HG03457 (cell line): ENCODE measurements around the gene CABP1.
"Not testable (repeated sequence)": the region's sequence is repeated elsewhere in the genome, so short reads cannot be mapped to it uniquely, and the experiment has no call there.

Experiments
- ATAC-seq: cut with Tn5 transposase; IDR thresholded peaks from one replicate; pipeline ENCODE4 v1.9.1; 2021; ENCODE audit warnings: moderate number of reproducible peaks; ENCODE audit not compliant: unreplicated experiment

CABP1 gene

GRCh38 chr12:120666571-120667390 lies 26.4 kb downstream of the CABP1 start:
- no peak for ATAC-seq

GRCh38 chr12:120668091-120668867 lies 27.9 kb downstream of the CABP1 start:
- ATAC-seq, result no peak

DNA sequence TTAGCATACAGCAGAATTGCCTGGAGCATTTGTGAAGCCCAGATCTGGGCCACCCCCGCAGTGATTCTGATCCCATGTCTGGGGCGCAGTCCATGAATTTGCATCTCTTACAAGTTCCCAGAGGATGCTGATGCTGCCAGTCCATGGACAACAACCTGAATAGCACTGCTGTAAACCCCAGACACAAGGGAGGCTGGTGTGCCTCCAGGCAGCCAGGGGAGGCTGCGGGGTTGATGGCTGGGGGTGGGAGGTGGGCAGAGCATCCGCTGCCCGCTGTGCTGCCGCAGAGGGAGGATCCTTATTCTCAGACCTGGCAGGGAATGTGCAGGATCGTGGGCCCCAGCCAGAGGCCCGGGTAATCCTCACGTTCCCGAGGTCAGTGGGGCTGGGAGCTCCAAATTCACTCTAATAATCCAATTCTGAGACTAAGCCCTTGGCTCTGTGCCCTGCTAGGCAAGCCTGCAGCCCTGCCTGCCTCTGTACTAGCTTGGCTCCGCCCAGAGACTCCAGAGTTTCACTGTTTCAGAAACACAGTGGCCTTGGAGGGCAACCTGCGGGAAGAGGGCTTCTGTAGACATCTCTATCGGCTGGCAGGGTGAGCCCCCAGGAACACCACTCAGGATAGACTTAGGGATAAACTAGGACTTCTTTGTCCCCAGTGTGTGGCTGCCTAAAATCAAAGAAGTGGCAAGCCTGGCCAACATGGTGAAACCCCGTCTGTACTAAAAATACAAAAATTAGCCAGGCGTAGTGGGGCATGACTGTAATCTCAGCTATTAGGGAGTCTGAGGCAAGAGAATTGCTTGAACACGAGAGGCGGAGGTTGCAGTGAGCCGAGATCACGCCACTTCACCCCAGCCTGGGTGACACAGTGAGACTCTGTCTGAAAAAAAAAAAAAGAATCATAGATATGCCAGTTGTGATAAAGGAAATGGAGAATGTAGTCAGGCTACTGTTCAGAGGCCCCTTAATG lies 28.7 kb downstream of the CABP1 start:
- peak; percentile 49 for ATAC-seq

DNA sequence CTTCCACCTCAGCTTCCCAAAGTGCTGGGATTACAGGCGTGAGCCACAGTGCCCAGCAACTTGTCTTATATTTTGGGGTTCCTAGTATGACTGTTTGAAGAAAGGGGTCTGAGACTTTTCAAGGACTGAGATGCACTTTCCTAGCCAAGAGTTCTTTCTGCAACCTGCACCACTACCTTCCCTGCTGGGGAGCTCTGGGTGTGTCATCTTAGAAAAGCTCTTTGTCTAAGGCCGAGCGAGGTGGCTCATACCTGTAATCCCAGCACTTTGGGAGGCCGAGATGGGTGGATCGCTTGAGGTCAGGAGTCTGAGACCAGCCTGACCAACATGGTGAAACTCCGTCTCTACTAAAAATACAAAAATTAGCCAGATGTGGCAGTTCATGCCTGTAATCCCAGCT lies 29.8 kb downstream of the CABP1 start:
- ATAC-seq, result not testable (repeated sequence)

DNA sequence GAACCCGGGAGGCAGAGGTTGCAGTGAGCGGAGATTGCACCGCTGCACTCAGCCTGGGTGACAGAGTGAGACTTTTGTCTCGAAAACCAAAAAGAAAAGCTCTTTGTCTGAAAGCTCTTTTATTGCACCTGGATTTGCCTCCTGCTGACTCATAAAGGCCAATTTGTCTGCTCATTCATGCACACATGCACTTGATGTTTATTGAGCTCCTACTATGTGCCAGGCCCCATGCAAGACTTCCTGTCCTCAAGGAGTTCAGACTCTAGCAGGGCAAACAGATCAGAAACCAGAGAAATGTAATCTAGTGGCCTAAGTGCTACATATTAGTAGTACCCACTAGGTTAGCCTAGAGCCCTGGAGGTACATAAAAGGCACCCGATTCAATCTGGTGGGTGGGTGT lies 30.2 kb downstream of the CABP1 start:
- ATAC-seq, result no peak

DNA sequence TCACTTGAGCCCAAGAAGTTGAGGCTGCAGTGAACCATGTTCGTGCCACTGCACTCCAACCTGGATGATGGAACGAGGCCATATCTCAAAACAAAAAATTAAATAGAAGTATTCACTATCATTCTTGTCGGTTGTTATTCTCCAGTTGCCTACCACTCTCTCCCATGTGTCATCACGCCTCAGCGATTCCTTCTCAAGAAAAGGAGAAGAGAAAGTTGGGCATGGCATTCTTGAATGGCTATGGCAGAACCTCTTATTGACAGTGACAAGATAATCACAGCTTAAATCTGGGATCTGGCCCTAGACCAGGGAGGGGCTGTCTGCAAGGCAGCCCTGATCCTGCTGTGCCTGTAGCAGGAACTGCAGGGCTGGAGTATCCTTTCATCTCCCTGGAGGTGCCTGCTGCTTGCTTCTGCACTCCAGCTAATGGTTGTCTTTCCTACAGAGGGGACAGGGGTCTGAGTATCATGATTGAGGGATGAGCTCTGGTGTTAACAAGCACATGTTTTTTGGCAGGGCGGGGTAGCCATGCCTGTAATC lies 33.7 kb downstream of the CABP1 start:
- ATAC-seq, result no peak

GRCh38 chr12:120677765-120678473 lies 37.5 kb downstream of the CABP1 start:
- no peak for ATAC-seq

DNA sequence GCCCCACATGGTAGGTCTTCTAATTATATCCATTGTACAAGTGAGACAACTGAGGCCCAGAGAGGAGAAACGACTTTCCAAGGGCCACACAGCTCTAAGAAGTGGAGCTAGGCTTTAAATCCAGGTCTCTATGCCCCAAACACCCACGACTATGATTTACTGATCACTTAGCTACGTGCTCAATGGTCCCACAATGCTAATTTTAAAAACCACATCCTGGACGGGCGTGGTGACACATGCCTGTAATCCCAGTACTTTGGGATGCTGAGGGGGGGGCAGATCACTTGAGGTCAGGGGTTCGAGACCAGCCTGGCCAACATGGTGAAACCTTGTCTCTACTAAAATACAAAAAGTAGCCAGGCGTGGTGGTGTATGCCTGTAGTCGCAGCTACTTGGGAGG lies 38.1 kb downstream of the CABP1 start:
- ATAC-seq, result no peak

- ATAC-seq, result no peak
These were observed 39.8 kb downstream of the CABP1 start for GRCh38 chr12:120680165-120680738.

DNA sequence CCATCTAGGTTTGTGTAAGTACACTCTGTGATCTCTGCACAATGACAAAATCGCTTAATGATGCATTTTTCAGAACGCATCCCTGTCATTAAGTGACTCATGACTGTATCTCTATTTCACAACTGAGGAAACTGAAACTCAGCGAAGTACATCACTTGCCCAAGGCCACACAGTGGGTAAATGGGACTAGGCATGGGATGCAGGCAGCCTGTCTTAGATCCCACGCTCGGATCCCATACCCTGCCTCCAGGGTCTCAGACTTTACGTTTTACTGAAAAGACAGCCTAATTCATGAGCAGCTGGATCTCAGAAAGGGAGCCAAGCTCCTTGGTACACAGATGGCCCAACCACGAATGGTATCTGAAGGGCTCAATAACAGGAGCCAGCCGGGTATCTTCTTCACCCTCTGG lies 44.1 kb downstream of the CABP1 start:
- ATAC-seq, result no peak

DNA sequence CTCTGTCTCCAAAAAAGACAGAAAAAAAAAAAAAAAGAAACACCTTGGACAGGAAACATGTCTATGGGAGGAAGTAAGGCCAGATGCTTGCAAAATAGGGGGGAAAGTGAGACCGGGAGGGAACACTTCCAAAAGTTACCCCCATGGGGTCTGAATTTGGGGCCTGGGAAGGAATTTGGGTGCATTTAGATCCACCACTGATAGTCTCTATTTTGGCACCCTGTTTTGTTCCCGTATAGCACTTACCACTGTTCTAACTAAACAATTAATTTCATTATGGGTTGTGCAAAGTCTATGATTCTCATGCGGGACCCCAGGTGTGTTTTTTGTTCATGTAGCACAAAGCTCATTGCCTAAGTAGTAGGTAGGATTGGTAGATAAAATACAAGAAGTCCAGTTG lies 45.1 kb downstream of the CABP1 start:
- no peak for ATAC-seq

DNA sequence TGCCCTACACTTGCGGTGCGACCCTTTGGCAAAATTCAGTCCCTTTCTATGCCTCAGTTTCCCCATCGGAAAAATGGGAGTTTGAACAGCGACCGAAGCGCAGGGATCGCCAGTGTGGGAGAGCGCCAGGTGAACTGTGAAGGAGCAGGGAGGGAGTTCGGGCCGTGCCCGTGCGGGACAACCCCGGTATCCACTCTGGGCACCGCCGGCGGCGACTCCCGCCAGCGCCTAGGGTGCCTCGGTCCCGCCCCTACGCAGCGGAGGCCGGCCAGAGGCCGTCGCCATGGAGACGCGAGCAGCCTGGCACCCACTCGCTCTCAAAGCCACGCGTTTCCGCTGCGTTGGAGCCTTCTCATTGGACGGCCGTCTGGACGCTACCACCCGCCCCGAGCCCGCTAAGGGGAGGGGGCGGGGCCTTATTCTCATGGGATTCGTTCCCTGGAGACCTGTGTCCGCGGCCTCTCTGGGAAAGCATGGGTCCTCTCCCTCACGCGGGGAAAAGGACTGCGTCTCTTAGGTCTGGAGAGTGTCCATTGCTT lies 45.8 kb downstream of the CABP1 start:
- peak; percentile 67 for ATAC-seq

DNA sequence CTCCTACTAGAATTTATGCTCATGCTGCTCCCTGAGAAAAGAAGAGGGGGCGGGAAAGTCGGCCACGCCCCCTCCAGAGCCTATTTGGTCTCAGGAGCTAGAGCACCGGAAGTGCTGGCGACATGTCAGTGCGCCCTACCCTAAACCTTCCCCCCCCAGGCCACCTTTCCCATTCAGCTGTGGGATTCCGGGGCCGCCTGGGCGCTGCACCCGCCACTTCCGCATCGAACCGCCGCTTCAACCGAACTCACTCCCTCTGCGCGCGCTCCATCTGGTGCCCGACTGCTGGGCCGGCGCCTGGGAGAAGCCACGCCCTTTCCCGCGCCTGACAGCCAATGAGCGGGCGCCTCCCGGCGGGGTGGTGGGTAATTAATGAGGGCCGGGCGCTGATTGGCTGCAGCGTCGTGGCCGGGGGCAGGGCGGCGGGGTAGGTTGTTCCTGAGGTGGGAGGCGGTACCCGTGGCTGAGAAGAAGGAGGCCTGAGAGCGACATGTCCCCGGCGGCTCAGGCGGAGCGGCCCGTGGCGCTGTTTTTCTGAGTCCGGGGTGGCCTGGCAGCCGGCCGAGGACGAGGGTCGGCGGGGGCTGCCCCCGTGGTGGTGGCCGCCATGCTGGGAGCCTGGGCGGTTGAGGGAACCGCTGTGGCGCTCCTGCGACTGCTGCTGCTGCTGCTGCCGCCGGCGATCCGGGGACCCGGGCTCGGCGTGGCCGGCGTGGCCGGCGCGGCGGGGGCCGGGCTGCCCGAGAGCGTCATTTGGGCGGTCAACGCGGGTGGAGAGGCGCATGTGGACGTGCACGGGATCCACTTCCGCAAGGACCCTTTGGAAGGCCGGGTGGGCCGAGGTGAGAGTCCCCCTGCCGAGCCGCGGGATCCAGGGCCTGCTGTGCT lies 46.5 kb downstream of the CABP1 start, which contains the start of gene MLEC:
MLEC (plus strand) TSS at position 460 of the 888 bp plus-strand sequence; CDS start at position 608, 148 bp downstream.
- peak; percentile 47 for ATAC-seq

DNA sequence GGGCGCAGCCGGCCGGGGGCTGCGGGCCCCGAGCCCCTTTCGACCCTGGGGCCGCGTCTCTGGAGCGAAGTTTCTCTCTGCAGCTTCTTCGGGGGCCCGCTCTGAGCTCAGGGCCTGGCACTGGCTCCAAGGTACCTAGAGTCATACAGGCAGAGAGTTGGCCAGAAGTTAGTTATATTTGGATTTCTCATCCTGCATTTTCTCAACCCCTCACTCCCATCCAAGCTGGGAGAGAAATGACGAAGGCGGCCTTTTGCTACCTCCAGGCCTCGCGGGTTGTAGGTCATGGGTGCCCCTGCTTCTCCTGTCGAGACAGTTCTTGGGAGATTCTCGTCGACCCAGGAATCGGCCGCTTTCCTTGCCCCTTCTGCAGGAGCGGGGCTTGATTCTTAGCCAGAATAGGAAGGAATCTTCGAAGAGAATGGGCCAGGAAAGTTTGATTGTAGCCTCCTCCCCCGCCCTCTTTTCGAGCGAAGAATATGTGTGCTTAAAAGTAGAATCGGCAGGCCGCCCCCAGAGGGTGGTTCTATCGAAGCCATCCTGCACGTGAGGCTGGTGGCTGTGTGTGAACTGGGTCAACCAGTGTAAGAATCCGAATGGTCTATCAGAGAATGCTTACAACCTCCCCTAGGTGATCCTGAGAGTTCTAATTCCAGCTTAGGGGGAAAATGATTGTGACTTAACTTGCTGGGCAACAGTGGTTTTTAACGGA lies 47.3 kb downstream of the CABP1 start:
- no peak for ATAC-seq

DNA sequence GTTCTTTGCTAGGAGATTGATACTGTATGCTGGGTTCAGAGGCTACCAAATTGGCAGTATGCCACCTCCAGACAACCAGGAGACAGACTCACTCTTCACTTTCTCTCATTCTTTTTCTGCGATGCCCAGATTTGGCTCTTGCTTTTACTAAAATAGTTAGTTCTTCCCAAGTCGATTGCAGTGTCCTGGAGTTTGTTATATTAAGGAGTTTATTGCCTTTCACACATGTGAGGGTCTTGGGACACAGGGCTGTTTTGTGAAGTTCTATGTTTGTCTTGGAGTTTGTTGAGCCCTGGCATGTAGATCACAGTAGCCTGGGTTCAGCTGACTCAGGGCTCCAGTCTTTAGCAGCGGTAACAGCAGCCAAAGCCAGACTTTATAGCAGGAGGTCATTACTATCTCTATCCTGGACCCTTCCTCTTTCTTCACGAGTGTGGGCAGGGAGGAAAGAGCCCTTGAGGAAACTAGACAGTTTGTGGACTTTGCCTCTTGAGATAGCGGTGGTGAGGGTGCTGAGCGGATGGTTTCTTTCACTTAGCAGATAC lies 48.2 kb downstream of the CABP1 start:
- ATAC-seq, result no peak

DNA sequence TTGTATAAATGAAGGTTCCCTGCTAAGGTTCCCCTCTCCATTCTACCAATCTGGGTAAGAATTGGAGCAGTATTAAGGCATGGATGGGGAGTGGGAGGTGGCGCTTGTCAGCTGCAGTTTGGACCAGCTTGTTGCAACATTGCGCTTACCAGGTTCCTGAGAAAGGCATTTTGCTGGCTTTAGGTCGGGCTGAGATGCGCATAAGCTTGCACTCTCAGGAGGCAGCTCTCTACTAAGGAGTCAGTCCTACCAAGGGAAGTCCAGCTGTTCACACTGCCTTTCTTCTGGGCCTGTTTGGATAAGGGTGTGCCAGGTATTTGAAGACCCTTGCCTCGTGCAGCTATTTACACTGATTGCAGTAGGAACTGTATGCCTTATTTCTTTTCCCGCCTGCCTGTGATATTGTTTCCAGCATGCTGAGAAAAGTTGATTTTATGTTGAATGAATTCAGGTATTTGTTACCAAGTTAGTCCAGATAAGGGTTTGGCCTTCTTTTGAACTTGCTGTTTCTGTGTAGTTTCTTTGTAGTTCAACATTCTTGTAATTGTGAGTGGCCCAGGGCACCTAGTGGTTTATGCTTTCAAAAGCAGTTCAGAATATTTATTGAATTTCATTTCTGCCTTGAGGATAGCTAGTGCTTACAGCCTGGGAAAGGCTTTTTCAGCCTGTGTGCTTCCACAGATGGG lies 49.1 kb downstream of the CABP1 start:
- ATAC-seq, result no peak

DNA sequence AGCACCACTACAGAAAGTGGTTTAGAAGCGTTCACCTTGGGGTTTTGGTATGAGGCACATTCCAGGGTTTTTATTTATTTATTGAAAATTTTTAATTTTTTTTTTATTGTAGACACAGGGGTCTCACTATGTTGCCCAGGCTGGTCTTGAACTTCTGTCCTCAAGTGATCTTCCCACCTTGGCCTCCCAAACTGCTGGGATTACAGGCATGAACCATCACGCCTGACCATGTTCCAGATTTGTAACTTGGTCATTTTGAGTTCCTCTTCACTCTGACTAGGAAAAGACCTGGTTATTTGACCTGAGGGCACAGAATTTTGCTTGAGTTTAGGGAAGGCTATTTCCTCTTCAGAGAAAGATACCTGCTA lies 49.6 kb downstream of the CABP1 start:
- ATAC-seq, result no peak
